HG03378 (cell line): ENCODE measurements around the gene BEST1.

Experiments
- ATAC-seq: cut with Tn5 transposase; IDR thresholded peaks from one replicate; pipeline ENCODE4 v1.9.1; 2021; ENCODE audit warnings: mild to moderate bottlenecking, moderate library complexity; ENCODE audit not compliant: unreplicated experiment

BEST1 gene

DNA sequence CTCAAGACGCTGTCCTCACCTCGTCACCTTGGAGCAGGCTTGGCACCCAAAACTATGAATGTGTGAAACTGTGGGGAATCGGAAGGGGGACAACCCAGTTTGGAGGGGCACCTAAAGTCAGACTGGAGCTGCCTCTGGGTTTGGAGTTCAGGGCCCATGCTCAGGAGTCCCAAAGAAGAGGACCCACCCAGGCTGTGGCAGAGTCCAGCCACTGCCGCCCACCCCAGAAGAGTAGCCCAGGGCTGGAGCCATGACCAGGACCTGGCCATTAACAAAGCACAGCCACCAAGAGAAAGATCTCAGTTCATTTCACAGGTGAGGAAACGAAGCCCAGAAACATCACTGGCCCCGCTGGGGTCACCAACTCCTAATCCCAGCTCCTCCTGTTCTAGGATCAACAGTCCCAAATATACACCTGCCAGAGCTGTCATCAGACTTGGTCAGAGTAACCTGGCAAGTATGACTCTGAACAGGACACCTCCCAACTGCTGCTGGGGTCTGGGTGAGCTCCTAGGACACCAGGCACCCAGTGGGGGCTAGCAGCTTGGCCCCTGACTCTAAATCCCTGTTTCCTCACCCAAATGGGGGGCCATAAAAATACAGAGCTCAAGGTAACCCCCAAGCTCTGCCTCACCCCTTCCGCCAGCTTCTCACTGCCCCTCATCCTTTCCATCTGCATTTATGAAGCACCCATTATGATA is 35.5 kb upstream of the BEST1 start:
- no peak for ATAC-seq

DNA sequence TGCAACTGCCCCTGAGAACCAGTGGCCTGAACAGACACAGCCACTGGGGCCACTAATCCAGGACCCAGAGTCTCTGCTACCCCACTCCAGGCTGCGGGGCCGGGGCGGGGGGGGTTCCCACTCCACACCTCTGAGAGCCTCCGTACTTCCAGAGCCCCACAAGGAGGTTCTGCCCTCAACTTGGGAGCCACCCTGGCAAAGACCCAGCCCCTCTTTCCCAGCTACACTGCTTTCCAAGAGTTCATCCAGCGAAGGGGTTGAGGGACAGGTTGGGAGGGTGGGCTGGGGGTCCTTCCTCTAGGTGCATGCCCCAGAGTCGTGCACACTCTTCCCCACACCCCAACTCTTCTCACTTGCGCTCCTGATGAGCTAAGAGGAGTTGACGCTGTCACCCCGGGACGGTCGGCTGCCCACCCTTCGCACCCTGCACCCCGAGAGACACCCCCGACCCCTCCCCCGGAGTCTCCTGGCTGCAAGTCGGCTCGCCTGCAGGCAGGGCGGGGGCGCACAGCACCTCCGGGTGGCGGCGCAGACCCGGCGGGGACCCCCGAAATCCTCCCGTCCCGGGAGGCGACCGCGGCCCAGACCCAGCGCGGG is 33.3 kb upstream of the BEST1 start:
- no peak for ATAC-seq

DNA sequence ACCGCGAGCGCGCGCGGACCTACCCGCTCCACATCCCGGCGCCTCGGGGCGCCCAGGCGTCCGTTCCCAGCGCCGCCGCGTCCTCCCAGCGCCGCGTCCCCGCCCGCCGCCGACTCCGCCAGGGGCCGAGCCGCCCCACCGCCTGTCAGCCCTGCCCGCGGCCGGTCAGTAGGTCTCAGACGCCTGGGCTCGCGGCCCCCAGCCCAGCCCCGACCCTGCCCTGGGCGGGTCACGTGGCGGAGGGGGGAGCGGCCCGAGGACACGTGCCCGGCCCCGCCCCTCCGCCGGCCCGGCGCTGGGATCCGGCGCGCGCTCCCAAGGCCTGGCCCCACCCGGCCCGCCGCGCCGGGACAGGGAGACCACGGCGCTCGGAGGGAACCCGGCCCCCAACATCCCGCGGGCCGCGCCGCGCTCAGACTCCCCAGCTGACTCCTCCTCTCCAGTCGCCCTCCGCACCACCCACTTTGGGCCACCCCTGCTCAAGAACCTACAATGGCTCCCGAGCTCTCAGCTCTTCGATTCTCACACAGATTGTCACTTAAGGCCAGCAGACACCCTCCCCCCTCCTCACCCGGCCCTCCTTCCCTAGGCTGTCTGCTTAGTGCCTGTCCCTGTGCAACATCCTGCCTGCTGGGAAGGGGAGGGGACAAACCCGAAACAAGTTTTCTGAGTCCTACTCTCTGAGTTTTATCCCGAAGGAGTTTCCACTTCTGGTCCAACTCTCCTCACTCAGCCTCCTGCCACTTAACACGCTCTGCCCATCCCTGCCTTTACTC is 32.6 kb upstream of the BEST1 start, which contains the start of gene RAB3IL1:
Gene RAB3IL1, minus strand, starts transcription at position 233 of the 776 bp plus-strand sequence. Its CDS starts 199 bp downstream, at position 34.
- no peak for ATAC-seq

DNA sequence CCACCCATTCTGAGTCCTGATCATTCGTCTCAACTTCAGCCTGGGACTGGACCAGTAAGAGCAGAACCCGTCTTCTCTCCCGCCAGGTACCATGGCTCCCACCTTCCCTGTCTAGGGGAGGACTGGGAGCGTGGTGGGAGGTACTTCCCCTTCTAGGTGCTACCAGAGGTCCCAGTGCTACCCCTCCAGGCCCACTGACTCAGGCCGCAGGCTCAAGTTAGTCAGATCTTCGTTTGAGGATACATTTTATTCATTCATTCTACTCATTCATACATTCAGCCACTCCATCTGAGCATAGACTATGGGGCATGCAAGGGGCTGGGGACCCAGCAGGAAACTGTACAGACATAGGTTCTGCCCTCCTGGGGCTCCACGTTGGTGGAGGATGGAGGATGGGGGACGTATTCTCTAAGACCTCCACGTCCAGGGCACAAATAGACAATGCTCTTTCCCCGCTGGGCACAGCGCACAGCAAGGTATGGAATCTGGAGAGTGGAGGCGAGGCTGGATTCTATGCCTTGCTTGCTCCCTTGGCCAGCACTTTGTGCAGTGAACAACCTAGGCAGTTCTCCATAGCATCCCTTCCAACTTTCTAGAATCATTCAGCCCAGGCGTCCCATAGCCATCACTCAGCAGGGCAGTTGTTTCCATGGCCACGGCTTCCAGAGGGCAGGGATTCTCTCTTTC is 31.8 kb upstream of the BEST1 start:
- ATAC-seq = no peak

DNA sequence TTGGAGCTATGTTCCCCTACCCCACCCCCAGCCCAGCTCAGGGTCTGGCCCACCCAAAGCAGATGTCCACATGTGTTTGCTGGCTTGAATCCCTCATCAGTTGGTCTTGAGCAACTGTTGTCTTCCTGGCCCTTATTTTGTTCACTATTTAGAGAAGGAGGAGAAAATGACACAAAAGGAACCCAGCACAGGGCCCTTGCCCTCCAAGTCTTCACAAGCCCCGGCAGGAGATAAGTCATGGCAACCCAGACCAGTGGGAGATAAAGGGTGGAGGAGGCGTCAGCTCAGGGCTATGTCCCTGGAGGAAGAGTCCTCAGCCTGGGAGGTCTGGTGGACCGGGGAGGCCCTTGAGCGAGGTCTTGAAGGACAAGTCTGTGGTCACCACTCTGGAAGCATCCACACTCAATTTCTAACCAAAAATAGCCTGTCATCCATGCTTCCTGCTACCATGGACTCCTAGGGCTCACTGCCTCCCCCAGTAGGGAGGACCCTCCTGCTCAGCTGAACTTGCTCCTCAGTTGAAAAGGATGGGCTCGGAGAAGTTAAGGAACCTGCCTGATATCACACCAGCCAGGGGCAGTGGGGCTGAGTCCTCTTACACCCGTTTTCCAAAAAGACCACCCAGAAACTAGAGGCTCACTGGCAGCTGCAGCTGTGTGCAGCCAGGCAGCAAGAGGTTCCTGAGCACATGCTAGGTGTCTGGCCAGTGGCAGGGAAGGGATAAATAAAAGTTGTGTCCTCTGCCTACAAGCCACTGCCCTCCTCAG is 31.0 kb upstream of the BEST1 start:
- no peak for ATAC-seq

DNA sequence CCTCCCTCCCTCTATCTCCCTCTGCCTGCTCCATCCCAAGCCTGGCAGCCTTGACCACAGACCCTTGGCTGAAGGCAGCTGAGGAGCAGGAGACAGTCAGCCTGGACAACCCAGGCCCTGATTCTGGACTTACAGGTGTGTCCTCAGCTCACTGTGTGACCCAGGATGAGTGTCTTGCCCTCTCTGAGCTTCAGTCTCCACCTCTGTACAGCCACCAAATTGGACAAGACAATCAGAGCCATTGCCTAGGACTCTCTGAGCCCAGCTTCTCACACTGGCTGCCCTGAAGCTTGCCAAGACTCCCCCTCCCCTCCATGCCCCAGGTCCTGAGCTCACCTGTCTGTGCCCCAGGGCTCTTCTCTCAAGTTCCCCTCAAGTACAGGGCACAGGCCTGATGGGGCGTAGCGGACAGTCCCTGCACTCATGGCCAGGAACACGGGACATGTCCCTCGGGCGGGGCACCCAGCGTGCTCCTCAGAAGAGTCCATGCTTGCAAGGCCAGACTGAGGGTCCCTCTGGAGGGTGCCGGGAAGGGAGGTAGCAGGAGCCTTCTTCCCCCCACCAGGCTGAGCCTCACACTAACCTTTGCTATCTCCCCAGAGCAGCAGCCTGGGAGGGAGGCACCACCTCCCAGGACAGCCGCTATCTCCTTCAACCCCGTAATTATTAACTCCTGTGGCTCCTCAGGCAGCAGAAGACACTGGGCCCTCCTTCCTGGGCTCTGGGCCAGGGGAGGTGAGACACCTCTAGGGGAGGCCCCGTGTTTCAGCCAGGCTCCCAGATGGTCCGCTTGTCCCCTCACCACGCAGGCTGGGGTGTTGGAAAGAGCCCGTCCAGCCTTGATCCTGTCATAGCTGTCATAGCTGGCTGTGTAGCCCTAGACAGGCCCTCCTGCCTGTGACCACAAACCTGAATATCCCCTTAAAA is 30.2 kb upstream of the BEST1 start:
- no peak for ATAC-seq

DNA sequence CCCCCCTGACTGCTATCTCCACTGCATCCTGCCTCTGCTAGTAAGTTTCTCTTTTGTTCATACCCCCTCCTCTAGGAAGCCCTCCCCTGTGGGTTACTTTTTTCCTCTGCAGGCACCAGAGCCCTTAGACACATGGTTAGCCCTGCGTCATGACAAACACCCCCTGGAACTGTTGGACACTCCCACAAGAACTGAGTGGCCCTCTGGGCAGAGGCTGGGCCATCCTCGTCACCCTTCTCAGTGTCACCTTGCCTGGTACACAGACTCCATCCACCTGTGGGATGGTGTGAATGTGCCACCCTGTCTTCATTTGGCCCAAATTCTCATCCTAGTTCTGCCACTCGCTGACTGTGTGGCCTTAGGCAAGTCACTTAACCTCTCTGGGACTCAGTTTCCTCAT is 28.7 kb upstream of the BEST1 start:
- no peak for ATAC-seq

DNA sequence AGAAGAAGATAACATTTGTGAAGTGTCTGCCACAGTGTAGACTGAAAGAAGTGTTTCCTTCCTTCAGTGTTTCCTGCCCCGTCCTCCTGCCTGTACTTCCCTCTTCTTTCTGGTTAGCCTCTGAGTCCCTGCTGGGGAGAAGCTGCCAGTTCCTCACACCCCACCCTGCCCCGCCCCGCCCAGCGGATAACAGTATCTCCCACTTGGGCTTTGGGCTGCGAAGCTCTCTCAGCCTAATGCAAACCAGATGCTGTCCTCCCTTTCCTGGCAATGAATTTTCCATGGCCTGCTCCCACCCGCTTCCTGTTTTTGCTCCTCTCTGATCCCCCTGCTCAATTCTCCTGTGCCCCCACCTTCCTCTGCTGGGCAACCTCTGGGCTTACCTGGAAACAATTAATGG is 27.6 kb upstream of the BEST1 start:
- no peak for ATAC-seq

DNA sequence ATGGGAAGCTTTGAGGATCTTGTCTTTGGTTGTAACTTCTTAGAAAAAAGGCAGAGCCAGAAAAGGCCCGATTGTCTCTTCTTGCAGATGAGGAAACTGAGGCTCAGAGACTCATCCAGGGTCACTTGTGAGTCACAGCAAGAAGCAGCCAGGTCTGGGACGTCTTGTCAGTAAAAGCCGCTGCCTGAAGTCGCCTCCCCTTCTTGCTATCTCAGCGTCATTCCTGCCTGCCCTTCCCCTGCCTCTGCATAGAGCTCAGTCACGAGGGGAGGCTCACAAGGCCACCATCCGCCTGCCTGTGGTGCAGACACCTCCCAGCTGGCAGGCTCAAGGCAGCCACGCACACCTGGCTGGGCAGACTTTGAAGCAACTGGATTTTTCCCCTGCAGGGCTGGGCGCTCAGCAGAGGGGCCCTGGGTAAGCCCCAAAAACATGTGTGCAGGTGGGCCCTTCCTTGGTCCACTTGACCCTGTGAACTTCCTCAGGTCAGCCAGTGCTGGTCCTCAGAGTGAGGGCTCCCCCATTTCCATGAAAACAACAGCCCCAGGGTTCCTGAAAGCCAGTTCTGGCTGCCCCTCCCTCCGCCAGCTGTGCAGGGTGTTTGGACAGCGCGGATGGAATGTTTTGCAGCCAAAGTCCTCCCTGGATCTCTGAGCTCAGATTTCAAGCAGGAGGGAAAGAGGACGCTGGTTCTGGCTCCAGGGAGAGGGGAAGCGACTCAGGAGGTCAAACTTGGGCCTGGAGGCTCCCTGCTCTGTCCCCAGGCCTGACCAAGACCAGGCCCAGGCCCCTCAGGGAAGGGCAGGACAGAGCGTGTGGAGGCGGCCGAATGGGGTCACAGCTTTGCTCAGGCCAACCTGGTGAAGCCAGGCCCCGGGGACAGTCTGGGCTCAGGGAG is 26.7 kb upstream of the BEST1 start:
- no peak for ATAC-seq

DNA sequence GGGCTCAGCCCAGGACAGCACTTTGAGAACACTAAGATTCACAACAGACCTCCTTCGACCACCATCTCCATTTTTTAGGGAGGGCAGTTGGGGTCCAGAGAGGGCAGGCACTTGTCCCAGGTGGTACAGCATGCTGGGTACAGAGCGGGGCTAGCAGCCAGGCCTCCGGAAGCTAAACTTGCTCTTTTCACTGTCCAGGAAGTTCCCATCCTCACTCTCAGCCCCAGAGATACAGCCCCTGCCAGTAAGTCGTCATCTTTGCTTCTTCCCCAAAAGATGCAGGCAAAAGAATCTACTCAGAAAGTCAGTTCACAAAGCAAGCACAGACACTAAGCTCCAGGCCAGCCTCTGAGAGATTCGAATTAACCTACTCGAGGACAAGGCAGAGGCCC is 26.1 kb upstream of the BEST1 start:
- ATAC-seq = no peak

DNA sequence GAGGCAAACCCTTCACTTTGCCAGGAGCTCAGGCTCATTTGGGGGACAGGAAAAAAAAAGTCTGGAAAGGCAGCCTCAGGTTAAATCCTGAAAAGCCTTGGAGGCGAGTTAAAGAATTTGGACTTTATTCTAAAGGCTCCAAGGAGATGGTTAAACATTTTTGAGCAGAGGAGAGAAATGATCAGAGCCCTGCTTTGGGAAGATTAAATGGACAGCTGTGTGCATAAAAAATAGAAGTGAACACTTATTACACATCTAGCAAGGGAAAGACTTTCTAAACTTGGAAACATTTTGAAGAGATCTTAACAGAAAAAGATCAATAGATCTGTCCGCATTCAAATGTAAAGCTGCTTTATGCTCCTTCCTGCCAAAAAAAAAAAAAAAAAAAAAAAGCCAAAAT is 24.4 kb upstream of the BEST1 start:
- no peak for ATAC-seq

DNA sequence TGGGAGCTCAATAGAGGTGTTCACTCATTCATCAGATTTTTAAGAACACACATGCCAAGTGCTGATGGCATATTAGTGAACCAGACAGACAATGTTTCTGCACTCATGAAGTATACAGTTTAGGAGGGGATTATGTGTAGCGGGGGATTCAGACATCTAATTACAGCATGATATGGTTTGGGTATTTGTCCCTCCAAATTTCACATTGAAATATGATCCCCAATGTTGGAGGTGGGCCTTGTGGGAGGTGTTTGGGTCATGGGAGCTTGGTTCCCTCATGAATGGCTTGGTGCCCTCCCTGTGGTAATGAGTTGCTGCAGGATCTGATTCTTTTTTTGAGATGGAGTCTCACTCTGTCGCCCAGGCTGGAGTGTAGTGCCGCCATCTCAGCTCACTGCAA is 23.9 kb upstream of the BEST1 start:
- no peak for ATAC-seq

DNA sequence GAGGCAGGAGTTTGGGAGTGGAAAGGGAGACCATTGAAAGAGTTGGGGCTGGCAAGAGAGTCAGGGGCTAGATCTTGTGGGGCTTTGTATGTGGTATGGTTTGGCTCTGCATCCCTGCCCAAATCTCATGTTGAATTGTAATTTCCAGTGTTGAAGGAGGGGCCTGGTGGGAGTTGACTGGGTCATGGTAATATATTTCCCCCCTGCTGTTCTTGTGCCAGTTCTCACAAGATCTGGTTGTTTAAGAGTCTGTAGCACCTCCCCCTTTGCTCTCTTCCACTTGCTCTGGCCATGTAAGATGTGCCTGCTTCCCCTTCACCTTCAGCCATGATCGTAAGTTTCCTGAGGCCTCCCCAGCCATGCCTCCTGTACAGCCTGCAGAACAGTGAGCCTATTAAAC is 22.6 kb upstream of the BEST1 start:
- ATAC-seq = no peak

DNA sequence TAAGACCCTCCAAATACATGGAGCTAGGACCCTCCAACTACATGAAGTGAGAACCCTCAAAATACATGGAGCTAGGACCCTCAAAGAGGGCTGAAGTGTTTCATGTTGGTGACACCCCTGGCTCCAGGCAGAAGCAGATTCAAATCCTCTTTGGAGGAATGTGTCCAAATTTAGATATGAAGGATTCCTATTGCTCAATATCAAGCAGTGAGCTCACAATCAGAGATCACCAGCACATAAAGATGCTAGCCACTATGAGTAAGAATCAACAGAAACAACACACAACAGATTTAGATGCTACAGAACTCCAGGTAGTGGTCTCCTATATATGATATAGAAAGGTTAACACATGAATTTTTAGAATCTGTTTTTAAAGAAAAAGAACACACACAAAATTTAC is 21.5 kb upstream of the BEST1 start:
- no peak for ATAC-seq

DNA sequence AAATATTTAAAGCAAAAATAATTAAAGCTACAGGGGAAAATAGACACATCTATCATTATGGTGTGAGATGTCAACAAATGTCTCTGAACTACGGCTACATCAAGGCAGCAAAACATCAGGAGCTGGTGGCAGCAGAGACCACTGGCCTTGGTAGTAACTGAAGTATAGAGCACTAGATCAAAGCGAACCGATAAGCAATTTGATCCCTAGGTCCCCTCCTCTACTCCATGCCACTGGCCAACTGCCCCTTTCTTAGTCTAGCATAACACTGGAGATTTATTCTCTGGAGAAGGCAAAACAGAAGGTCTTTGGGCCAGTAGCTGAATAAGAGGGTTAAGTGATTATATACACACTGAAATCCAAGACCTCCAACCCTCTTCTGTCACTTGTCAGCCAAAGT is 19.2 kb upstream of the BEST1 start:
- ATAC-seq = no peak

DNA sequence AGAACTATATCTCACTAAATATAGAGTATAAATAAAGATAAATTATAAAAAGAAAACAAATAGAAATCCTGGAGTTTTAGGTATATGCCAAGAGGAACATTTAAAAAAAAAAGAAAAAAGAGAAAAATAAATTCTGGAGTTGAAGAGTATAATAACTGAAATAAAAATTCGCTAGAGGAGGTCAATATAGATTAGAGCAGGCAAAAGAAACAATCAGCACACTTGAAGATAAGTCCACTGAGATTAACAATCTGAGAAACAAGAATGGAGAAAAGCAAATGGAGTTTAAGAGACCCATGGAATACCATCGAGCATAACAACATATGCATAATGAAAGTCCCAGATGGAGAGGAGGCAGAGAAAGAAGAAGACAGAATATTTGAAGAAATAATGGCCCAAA is 14.3 kb upstream of the BEST1 start:
- no peak for ATAC-seq

DNA sequence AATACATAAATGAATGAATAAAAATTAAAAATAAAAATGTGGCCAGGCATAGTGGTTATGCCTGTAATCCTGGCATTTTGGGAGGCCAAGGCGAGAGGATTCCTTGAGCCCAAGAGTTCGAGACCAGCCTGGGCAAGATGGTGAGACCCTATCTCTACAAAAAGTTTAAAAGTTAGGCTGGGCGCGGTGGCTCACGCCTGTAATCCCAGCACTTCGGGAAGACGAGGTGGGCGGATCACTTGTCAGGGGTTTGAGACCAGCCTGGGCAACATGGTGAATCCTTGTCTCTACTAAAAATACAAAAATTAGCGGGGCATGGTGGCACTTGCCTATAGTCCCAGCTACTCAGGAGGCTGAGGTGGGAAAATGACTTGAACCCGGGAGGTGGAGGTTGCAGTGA is 9.7 kb upstream of the BEST1 start:
- ATAC-seq = no peak

DNA sequence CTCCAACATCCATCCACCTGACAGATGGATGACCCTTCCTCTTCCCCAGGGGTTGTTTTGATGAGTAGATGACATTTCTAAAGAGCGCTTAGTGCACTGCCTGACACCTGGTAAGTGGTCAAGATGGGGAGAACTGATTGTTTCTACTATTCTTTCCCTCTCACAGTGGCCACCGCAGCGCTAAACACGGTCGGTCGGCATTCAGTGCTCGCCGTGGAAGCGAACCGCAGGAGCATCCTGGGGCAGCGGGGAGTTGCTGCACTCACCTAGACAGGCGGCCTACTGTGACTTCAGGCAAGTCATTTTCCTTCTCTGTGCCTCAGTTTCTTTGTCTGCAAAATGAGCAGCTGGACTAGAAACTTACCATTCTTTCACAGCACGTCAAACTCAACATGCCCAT is 5.0 kb upstream of the BEST1 start:
- ATAC-seq = no peak

DNA sequence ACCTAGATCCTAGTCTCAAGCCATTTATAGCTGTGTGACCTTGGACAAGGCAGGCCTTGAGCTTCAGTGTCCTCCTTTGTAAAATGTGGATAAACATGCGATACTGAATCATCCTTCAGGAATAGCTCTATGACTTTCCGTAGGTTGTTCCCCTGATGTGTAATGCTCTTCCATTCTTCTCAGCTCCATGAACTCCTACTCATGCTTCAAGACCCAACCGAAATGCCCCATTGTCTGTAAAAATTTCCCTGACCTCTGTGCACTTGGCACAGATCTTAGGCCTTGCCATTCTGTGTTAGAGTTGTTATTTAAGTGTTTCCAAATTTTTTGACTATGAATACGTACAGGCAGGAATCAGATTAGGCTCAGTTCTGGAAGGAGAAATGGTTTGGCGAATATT is 3.3 kb upstream of the BEST1 start:
- ATAC-seq = no peak
